ENCODE measurements around the gene CHID1. TPM values are rescaled to one million over a fixed set of nuclear protein-coding genes. Genes with fewer than 3 reads are reported as not detected.

The CHID1 gene
- total RNA-seq, 2 experiments from 2014 or later, result 69.8 to 72.0 TPM

GRCh38 chr11:927871-928270 is 17.3 kb upstream of the CHID1 start:
- H3K4me1 Mint-ChIP-seq (ENCODE audit: low read depth), result peaks cover 40% of the 10 kb centered on the region

GRCh38 chr11:926341-926916 is 15.8 kb upstream of the CHID1 start:
- no peak for TF ChIP-seq CTCF (IDR thresholded peaks at IDR 0.05)
- Mint-ChIP-seq H3K4me3 (peak overlapping the region; percentile 78), H3K9me3 (no peaks in the 10 kb centered on the region), H3K27ac (peak overlapping the region; percentile 83), H3K36me3 (ENCODE audit: low read depth) (peaks cover 8% of the 10 kb centered on the region), H3K4me1 (ENCODE audit: low read depth) (peaks cover 34% of the 10 kb centered on the region), H3K27me3 (no peaks in the 10 kb centered on the region)
- intact Hi-C loops (cut with micrococcal nuclease), result loop anchor here (10.0 kb wide), 1 partner anchor 108 kb away; the partner anchor contains the start of gene MUC6
- ATAC-seq, result no peak
- ChIA-PET POLR2A (no interaction called here), CTCF (no interaction called here)
- no peak for DNase-seq

More at GRCh38 chr11:927871-928270, 17.3 kb upstream of the CHID1 start:
- no peak for TF ChIP-seq CTCF (IDR thresholded peaks at IDR 0.05)
- CTCF ChIA-PET, result interaction anchor here (1.3 kb wide), 1 partner anchor 13 kb away, joined by 3 read pairs; no protein-coding TSS in a partner anchor
- Mint-ChIP-seq H3K27me3 (no peaks in the 10 kb centered on the region), H3K4me3 (peak overlapping the region; percentile 78), H3K9me3 (no peaks in the 10 kb centered on the region), H3K36me3 (ENCODE audit: low read depth) (peaks cover 11% of the 10 kb centered on the region), H3K27ac (peak overlapping the region; percentile 52)
- POLR2A ChIA-PET, result interaction anchor here (0.8 to 1.4 kb wide), 2 partner anchors 10 to 13 kb away, joined by 3 to 7 read pairs; no protein-coding TSS in a partner anchor
- intact Hi-C loops (cut with micrococcal nuclease), result loop anchor here (10.0 kb wide), 1 partner anchor 107 kb away; the partner anchor contains the start of gene MUC6
- DNase-seq (peak; percentile 48), ATAC-seq (peak; percentile 31)

- ATAC-seq (peak; percentile 80), DNase-seq (peak; percentile 90)
- TF ChIP-seq CTCF (IDR thresholded peaks at IDR 0.05), result peak; percentile 79
- Mint-ChIP-seq H3K9me3 (no peaks in the 10 kb centered on the region), H3K36me3 (ENCODE audit: low read depth) (peaks cover 8% of the 10 kb centered on the region), H3K4me3 (peak within 1 kb of the TSS; percentile 78), H3K27me3 (no peaks in the 10 kb centered on the region), H3K27ac (peak within 1 kb of the TSS; percentile 83), H3K4me1 (ENCODE audit: low read depth) (peaks cover 26% of the 10 kb centered on the region)
- POLR2A ChIA-PET, result interaction anchor here (0.8 to 1.5 kb wide), 4 partner anchors 14 to 96 kb away, joined by 3 to 4 read pairs (median 4); no protein-coding TSS in a partner anchor
- intact Hi-C loops (cut with micrococcal nuclease), result loop anchor here (10.0 kb wide), 1 partner anchor 109 kb away; the partner anchor contains the start of gene MUC6
- CTCF ChIA-PET, result interaction anchor here (0.8 to 1.3 kb wide), 4 partner anchors 9 to 73 kb away, joined by 3 to 5 read pairs (median 4); no protein-coding TSS in a partner anchor
These were observed 15.1 kb upstream of the CHID1 start, which contains the start of gene AP2A2 for GRCh38 chr11:925496-926301. Gene AP2A2, plus strand, starts transcription at chr11:925870. Its CDS starts 152 bp downstream, at chr11:926022.

- DNase-seq, result no peak
- H3K4me1 Mint-ChIP-seq (ENCODE audit: low read depth), result peaks cover 25% of the 10 kb centered on the region
- ChIA-PET CTCF (interaction anchor here (0.8 to 1.3 kb wide), 7 partner anchors 8 to 650 kb away, joined by 3 to 5 read pairs (median 3); no protein-coding TSS in a partner anchor), POLR2A (interaction anchor here (0.8 to 1.5 kb wide), 4 partner anchors 14 to 95 kb away, joined by 3 to 4 read pairs (median 4); no protein-coding TSS in a partner anchor)
- intact Hi-C loops (cut with micrococcal nuclease), result loop anchor here (10.0 kb wide), 1 partner anchor 110 kb away; the partner anchor contains the start of gene MUC6
- H3K4me3 Mint-ChIP-seq, result no peak overlapping the region
- peaks cover 8% of the 10 kb centered on the region for H3K36me3 Mint-ChIP-seq (ENCODE audit: low read depth)
- ATAC-seq, result no peak
- no peaks in the 10 kb centered on the region for H3K9me3 Mint-ChIP-seq
- no peaks in the 10 kb centered on the region for H3K27me3 Mint-ChIP-seq
- TF ChIP-seq CTCF (IDR thresholded peaks at IDR 0.05), result no peak
- H3K27ac Mint-ChIP-seq, result no peak overlapping the region
These were observed 14.5 kb upstream of the CHID1 start for GRCh38 chr11:925158-925495.

All from activated CD8-positive, alpha-beta T cell treated with anti-CD3 and anti-CD28 coated beads for 36 hours (primary cell).